IgD-negative memory B cell (primary cell): ENCODE results near the gene PHAX. TPM values are rescaled to one million over a fixed set of nuclear protein-coding genes. Genes with fewer than 3 reads are reported as not detected.
"Not testable (repeated sequence)": the region's sequence is repeated elsewhere in the genome, so short reads cannot be mapped to it uniquely, and the experiment has no call there.

ENCODE experiments used
- H3K27ac Mint-ChIP-seq, 3 donors: one replicate each; pipeline ENCODE4 v1.8.0; 2020 to 2022; ENCODE audit warnings: mild to moderate bottlenecking in 3 of 3, mixed read lengths in 3 of 3, moderate library complexity in 1 of 3
- H3K27me3 Mint-ChIP-seq: one replicate; pipeline ENCODE4 v1.8.0; 2021; ENCODE audit warnings: mixed read lengths
- H3K36me3 Mint-ChIP-seq: one replicate; pipeline ENCODE4 v1.8.0; 2020; ENCODE audit warnings: mild to moderate bottlenecking, mixed read lengths
- H3K4me1 Mint-ChIP-seq, 3 donors: one replicate each; pipeline ENCODE4 v1.8.0; 2020 to 2022; ENCODE audit warnings: mixed read lengths in 3 of 3, mild to moderate bottlenecking in 1 of 3
- H3K4me3 Mint-ChIP-seq, 4 donors: one replicate each; pipeline ENCODE4 v1.8.0; 2020 to 2022; ENCODE audit warnings: mild to moderate bottlenecking in 4 of 4, mixed read lengths in 4 of 4, moderate library complexity in 3 of 4
- H3K9me3 Mint-ChIP-seq, 3 donors: one replicate each; pipeline ENCODE4 v1.8.0; 2020 to 2021; ENCODE audit warnings: mixed read lengths in 3 of 3, mild to moderate bottlenecking in 1 of 3
- polyA plus RNA-seq: library from polyadenylated mRNA; unstranded; fragments of 300-500 nt; fragmentation: Illumina TruSeq; gene quantifications from one replicate; pipeline ENCODE4 v1.2.3, GENCODE V29; 2021

Gene PHAX
- polyA plus RNA-seq, 1 donor from 2014 or later = 97.1 TPM

GRCh38 chr5:126659805-126660482 lies 59.2 kb downstream of the PHAX start:
- peaks cover 5% of the 10 kb centered on the region for H3K36me3 Mint-ChIP-seq
- H3K27me3 Mint-ChIP-seq = peaks cover 5% of the 10 kb centered on the region
- H3K4me3 Mint-ChIP-seq = no peak overlapping the region
- peaks cover 6 to 7% (median 6%) of the 10 kb centered on the region in 3 donors for H3K4me1 Mint-ChIP-seq
- H3K27ac Mint-ChIP-seq = no peak overlapping the region
- no peaks in the 10 kb centered on the region for H3K9me3 Mint-ChIP-seq

GRCh38 chr5:126664586-126664985 lies 63.8 kb downstream of the PHAX start:
- Mint-ChIP-seq H3K9me3 (no peaks in the 10 kb centered on the region), H3K27ac (no peak overlapping the region), H3K36me3 (no peaks in the 10 kb centered on the region), H3K4me1 (peaks cover 6% of the 10 kb centered on the region in 3 donors), H3K4me3 (no peak overlapping the region), H3K27me3 (peaks cover 3% of the 10 kb centered on the region)

DNA sequence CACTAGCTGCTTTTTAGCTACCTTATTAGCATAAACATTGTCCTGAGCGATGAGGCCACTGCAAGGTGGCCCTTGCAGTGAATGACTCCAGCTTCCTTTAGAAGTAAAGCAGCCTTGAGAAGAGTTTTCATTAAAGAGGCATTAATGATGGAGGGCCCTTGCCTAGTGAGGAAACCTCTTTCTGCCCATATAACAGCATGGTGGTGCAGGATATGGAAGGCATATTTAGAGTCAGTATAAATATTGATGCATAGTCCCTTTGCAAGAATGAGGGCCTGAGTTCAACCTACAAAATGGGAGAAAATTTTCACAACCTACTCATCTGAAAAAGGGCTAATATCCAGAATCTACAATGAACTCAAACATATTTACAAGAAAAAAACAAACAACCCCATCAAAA lies 69.4 kb downstream of the PHAX start:
- not testable (repeated sequence) for H3K27ac Mint-ChIP-seq, H3K36me3 Mint-ChIP-seq, H3K9me3 Mint-ChIP-seq, H3K27me3 Mint-ChIP-seq, H3K4me1 Mint-ChIP-seq, H3K4me3 Mint-ChIP-seq

- H3K27ac Mint-ChIP-seq, H3K9me3 Mint-ChIP-seq, H3K27me3 Mint-ChIP-seq, H3K36me3 Mint-ChIP-seq, H3K4me1 Mint-ChIP-seq, H3K4me3 Mint-ChIP-seq: not testable (repeated sequence)
Measured at GRCh38 chr5:126671681-126672080, 70.9 kb downstream of the PHAX start.

DNA sequence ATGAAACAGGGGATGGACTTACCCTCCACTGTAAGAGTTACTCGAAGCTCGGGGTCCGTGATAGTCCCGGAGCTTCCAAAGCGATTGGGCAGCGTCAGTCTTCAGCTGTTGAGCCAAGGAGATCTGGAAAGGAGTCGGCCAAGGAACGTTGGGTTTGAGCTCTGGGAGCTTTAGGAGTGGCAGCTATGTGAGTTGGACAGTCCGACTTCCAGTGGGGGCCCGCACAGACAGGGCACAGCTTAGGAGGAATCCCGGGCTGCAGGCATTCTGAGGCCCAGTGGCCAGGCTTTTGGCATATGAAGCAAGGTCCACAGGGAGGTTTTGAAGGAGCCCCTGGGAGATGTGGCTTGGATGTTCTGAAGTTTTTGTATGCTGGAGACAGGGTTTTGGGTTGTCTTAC lies 72.7 kb downstream of the PHAX start:
- H3K4me1 Mint-ChIP-seq = peaks cover 0 to 3% (median 3%) of the 10 kb centered on the region in 3 donors
- H3K36me3 Mint-ChIP-seq = peaks cover 2% of the 10 kb centered on the region
- no peak overlapping the region for H3K4me3 Mint-ChIP-seq
- no peak overlapping the region for H3K27ac Mint-ChIP-seq
- H3K9me3 Mint-ChIP-seq = no peaks in the 10 kb centered on the region
- no peaks in the 10 kb centered on the region for H3K27me3 Mint-ChIP-seq

- no peak overlapping the region for H3K4me3 Mint-ChIP-seq
- H3K9me3 Mint-ChIP-seq = no peaks in the 10 kb centered on the region
- H3K27me3 Mint-ChIP-seq = no peaks in the 10 kb centered on the region
- H3K36me3 Mint-ChIP-seq = peaks cover 4% of the 10 kb centered on the region
- H3K27ac Mint-ChIP-seq = no peak overlapping the region
- peaks cover 0 to 3% (median 3%) of the 10 kb centered on the region in 3 donors for H3K4me1 Mint-ChIP-seq
Measured at GRCh38 chr5:126674145-126674544, 73.4 kb downstream of the PHAX start.

DNA sequence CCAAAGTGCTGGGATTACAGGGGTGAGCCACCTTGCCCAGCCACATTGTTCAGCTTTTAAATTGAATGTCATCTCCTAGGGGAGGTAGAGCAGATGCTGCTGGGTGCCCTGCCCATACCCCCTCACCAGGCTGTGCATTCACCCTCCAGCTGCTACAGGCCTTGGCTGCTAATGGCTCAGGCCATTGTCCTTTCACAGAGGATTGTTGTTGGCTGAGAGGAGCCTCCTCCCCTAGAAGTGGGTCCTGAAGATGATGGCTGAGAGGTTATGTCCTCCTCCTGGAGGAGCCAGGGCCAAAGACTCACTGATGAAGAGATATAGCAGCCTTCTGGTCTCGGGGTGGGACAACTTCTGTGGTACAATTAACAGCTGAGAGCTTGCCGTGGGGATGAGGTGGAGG lies 74.6 kb downstream of the PHAX start:
- H3K9me3 Mint-ChIP-seq = no peaks in the 10 kb centered on the region
- peaks cover 0 to 3% (median 3%) of the 10 kb centered on the region in 3 donors for H3K4me1 Mint-ChIP-seq
- H3K36me3 Mint-ChIP-seq = peaks cover 4% of the 10 kb centered on the region
- no peak overlapping the region for H3K27ac Mint-ChIP-seq
- H3K27me3 Mint-ChIP-seq = no peaks in the 10 kb centered on the region
- H3K4me3 Mint-ChIP-seq = no peak overlapping the region

DNA sequence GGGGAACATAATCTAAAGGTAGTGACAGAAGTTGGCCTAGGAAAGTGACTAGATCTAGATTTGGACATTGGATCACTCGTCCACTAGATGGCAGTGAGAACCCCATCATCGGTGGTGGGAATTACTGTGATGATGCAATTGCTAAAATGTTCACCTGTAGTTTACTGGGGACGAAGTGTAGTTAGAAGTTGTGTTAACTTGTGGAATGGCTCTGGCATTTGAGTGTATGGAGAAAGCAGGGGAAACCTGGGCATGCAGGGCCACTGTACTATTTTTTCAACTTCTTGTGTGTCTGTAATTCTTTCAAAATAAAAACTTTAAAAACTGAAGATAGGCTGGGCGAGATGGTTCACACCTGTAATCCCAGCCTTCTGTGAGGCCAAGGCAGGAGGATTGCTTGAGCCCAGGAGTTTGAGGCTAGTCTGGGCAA lies 75.5 kb downstream of the PHAX start:
- Mint-ChIP-seq H3K4me3 (no peak overlapping the region), H3K27ac (no peak overlapping the region), H3K27me3 (no peaks in the 10 kb centered on the region)

More for the DNA sequence above, 75.5 kb downstream of the PHAX start:
- H3K4me1 Mint-ChIP-seq = peaks cover 0 to 3% (median 3%) of the 10 kb centered on the region in 3 donors
- no peaks in the 10 kb centered on the region for H3K9me3 Mint-ChIP-seq
- peaks cover 4% of the 10 kb centered on the region for H3K36me3 Mint-ChIP-seq

Other genes with a start within 250 kb of the PHAX start
- gene GRAMD2B, start 177.5 kb upstream of the PHAX start, polyA plus RNA-seq = 3.1 TPM
- 5.6 TPM for gene ALDH7A1, start 5.7 kb upstream of the PHAX start, polyA plus RNA-seq
- 8.4 TPM for gene LMNB1, start 176.2 kb downstream of the PHAX start, polyA plus RNA-seq